Activated naive CD8-positive, alpha-beta T cell (primary cell): Measurements from ENCODE around the gene FURIN.
A peak's percentile ranks its signal among the peaks of the same experiment; 100 is the strongest.
"Not testable (repeated sequence)": the region's sequence is repeated elsewhere in the genome, so short reads cannot be mapped to it uniquely, and the experiment has no call there.

Source experiments
- H3K27ac Mint-ChIP-seq: one replicate; pipeline ENCODE4 v1.8.0; 2021; ENCODE audit warnings: mixed read lengths
- H3K27me3 Mint-ChIP-seq: one replicate; pipeline ENCODE4 v1.8.0; 2021; ENCODE audit warnings: mixed read lengths
- H3K36me3 Mint-ChIP-seq: one replicate; pipeline ENCODE4 v1.8.0; 2021; ENCODE audit warnings: mixed read lengths
- H3K4me1 Mint-ChIP-seq: one replicate; pipeline ENCODE4 v1.8.0; 2021; ENCODE audit warnings: low read depth, mixed read lengths
- H3K4me3 Mint-ChIP-seq: one replicate; pipeline ENCODE4 v1.8.0; 2021; ENCODE audit warnings: mild to moderate bottlenecking, mixed read lengths
- H3K9me3 Mint-ChIP-seq: one replicate; pipeline ENCODE4 v1.8.0; 2021; ENCODE audit warnings: low read depth, mixed read lengths

Gene FURIN

DNA sequence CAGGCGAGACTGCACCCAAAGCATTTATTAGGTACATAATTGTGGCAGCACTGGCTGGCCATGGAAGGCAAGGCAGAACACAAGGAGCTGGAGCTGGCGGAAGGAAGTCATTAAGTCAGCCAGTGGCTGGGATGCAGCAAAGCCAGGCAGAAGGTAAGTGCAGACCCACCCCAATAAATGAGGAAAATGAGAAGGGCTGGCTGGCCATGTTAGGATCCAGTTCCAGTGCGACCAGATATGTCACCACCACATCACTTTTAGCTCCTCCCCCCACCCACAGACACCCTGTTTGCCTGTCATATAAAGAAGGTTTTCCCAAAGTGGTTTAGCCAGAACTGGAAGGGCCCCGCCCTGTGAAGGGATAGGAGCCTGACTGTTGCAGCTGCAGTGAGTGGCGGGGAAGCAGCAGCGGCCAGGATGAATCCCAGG, at the start of gene FURIN:
Gene FURIN, plus strand, starts transcription at position 328 of the 429 bp plus-strand sequence. CDS start 7,153 bp downstream, outside the sequence.
- Mint-ChIP-seq H3K4me1 (peaks cover 43% of the 10 kb centered on the region), H3K9me3 (no peaks in the 10 kb centered on the region), H3K27me3 (no peaks in the 10 kb centered on the region), H3K4me3 (peak within 1 kb of the TSS; percentile 91), H3K36me3 (no peaks in the 10 kb centered on the region), H3K27ac (peak within 1 kb of the TSS; percentile 91)

DNA sequence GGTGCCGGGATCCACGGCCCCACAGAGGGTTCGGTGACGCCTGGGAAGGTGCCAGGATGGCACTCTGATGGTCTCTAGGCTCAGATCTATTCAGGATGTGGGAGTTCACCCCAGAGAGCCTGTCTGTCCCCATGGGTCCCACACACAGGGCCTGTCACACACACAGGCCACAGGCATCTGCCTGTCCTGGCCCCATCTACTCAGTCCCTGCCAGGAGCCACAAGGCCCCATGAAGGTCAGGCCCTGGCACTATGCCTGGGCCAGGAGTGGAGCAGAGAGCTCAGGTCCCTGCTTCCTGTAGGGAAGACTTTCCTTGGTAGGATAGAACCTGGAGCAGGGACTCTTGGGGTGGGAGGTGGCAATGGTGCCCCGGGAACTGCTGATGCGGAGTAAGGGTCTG, 49.0 kb upstream of the FURIN start:
- H3K36me3 Mint-ChIP-seq, result no peaks in the 10 kb centered on the region
- no peak overlapping the region for H3K27ac Mint-ChIP-seq
- no peaks in the 10 kb centered on the region for H3K9me3 Mint-ChIP-seq
- H3K4me1 Mint-ChIP-seq, result peaks cover 29% of the 10 kb centered on the region
- no peaks in the 10 kb centered on the region for H3K27me3 Mint-ChIP-seq
- no peak overlapping the region for H3K4me3 Mint-ChIP-seq

DNA sequence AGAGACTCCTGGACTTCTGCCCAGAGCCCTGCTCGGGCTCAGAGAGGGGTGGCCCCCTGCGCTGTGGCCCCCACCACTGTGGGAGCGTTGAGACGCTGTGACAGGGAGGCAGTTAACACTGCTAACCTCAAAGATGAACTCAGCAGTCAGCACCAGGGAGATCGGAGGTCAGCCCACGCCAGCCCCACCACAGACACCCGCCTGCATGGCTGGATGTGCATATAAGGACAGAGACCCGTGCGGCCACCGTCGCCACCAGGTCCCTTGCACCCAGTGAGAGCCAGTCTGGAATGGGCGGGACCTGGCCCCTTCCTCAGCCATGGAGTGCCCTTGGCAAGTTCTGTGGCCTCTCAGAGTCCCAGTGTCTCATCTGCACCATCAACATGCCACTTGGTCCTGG, 48.5 kb upstream of the FURIN start:
- no peaks in the 10 kb centered on the region for H3K9me3 Mint-ChIP-seq
- peaks cover 27% of the 10 kb centered on the region for H3K4me1 Mint-ChIP-seq
- H3K27me3 Mint-ChIP-seq, result no peaks in the 10 kb centered on the region
- no peak overlapping the region for H3K4me3 Mint-ChIP-seq
- H3K27ac Mint-ChIP-seq, result no peak overlapping the region
- no peaks in the 10 kb centered on the region for H3K36me3 Mint-ChIP-seq

DNA sequence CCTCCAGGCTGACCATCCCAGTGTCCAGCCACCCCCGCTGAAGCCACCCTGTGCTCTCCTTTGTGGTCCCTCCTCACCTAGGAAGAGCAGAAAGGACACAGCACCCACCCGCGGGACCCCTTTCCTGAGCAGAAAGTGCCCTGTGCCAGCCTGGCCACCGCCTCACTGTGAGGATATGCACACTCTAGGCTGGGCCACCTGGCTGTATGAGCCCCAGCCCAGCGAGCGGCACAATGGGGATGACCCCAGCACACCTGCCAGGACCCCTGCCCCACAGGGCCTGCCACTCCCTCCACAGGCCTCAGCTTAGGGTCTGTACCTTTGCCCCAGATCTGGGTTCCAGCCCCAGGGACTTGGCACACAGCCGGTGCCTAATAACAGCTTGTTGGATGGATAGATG, 47.9 kb upstream of the FURIN start:
- Mint-ChIP-seq H3K27me3 (no peaks in the 10 kb centered on the region), H3K36me3 (no peaks in the 10 kb centered on the region), H3K4me1 (peaks cover 21% of the 10 kb centered on the region), H3K27ac (no peak overlapping the region), H3K9me3 (no peaks in the 10 kb centered on the region), H3K4me3 (no peak overlapping the region)

DNA sequence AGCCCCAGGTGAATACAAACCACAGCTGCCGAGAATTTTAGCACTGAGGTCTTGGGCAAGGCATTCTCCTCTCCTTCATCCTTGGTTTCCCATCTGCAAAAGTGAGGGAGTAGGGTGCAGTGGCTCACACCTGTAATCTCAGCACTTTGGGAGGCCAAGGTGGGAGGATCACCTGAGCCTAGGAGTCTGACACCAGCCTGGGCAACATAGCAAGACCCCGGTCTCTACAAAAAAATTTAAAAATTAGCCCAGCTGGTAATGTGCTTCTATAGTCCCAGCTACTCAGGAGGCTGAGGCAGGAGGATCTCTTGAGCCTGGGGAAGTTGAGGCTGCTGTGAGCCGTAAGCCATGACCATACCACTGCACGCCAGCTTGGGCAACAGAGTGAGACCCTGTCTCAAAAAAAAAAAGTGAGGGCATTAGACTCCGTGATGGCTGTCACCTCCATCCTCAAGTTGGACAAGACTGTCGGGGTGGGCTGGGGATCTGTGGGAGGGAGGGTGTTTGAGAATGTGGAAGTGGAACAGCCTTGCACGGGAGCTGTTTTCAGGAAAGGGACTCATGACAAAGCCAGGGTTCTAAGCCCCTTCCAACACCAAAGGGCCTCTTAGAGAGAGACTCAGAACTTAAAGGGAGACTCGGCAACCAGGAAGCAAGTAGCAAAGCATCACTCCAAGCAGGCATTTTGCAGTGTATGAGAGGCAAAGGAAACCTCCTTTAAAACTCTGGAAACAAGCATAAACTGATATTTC, 46.0 kb upstream of the FURIN start:
- Mint-ChIP-seq H3K9me3 (no peaks in the 10 kb centered on the region), H3K4me1 (peaks cover 10% of the 10 kb centered on the region), H3K36me3 (no peaks in the 10 kb centered on the region), H3K4me3 (no peak overlapping the region), H3K27ac (no peak overlapping the region), H3K27me3 (no peaks in the 10 kb centered on the region)

DNA sequence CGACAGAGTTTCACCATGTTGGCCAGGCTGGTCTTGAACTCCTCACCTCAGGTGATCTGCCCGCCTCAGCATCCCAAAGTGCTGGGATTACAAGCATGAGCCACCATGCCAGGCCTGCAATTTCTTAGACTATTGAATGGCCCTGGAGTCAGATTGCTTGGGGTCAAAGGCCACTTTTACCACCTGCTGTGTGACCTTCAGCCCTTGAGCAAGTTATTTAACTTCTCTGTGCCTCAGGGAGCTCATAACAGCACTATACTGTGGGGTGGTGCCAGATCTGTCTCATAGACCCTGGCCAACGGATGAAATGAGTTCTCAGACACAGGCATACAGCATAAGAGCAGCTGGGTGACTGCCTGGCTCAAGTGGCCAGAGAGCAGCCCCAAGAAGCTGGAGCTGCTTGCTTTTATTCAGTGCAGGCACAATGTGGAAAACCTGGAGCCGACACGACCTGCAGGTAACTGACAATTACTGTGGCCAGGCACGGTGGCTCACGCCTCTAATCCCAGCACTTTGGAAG, 44.9 kb upstream of the FURIN start:
- Mint-ChIP-seq H3K9me3 (no peaks in the 10 kb centered on the region), H3K4me3 (no peak overlapping the region), H3K27me3 (no peaks in the 10 kb centered on the region), H3K27ac (no peak overlapping the region), H3K36me3 (no peaks in the 10 kb centered on the region), H3K4me1 (peaks cover 3% of the 10 kb centered on the region)

DNA sequence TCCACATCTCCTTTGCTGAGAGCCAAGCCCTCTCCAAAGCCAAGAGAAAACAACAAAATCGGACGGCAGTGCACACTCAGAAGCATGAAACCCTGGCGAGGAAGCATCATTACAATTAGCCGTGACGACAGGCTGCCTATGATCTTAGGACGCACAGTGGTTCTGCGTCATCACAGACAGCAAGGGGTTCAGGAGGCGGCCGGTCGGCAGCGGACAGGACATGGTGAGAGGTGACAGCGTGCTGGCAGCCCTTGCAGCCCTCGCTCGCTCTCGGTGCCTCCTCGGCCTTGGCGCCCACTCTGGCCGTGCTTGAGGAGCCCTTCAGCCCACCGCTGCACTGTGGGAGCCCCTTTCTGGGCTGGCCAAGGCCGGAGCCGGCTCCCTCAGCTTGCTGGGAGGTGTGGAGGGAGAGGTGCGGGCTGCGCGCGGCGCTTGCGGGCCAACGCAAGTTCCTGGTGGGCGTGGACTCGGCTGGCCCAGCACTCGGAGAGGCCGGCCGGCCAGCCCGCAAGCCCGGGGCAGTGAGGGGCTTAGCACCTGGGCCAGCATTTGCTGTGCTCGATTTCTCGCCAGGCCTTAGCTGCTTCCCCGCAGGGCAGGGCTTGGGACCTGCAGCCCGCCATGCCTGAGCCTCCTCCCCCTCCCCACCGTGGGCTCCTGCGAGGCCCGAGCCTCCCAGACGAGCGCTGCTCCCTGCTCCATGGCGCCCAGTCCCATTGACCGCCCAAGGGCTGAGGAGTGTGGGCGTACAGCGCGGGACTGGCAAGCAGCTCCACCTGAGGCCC, 43.1 kb upstream of the FURIN start:
- H3K27me3 Mint-ChIP-seq, H3K9me3 Mint-ChIP-seq, H3K4me3 Mint-ChIP-seq, H3K36me3 Mint-ChIP-seq: not testable (repeated sequence)
- peak overlapping the region; percentile 46 for H3K27ac Mint-ChIP-seq
- peaks cover 11% of the 10 kb centered on the region for H3K4me1 Mint-ChIP-seq

DNA sequence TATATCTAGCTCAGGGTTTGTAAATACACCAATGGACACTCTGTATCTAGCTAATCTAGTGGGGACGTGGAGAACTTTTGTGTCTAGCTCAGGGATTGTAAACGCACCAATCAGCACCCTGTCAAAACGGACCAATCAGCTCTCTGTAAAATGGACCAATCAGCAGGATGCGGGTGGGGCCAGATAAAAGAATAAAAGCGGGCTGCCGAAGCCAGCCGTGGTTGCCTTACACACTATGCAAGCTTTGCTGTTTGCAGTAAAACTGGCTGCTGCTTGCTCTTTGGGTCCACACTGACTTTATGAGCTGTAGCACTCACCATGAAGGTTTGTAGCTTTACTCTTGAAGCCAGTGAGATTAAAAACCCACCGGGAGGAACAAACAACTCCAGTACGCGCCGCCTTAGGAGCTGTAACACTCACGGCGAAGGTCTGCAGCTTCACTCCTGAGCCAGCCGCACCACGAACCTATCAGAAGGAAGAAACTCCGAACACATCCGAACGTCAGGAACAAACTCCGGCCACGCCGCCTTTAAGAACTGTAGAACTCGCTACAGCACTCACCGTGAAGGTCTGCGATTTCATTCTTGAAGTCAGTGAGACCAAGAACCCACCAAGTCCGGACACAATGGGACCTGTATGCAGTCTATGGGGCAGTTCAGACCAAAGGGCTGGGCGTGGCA, 42.0 kb upstream of the FURIN start:
- H3K9me3 Mint-ChIP-seq, H3K27me3 Mint-ChIP-seq, H3K4me3 Mint-ChIP-seq, H3K27ac Mint-ChIP-seq, H3K36me3 Mint-ChIP-seq: not testable (repeated sequence)
- peaks cover 18% of the 10 kb centered on the region for H3K4me1 Mint-ChIP-seq

DNA sequence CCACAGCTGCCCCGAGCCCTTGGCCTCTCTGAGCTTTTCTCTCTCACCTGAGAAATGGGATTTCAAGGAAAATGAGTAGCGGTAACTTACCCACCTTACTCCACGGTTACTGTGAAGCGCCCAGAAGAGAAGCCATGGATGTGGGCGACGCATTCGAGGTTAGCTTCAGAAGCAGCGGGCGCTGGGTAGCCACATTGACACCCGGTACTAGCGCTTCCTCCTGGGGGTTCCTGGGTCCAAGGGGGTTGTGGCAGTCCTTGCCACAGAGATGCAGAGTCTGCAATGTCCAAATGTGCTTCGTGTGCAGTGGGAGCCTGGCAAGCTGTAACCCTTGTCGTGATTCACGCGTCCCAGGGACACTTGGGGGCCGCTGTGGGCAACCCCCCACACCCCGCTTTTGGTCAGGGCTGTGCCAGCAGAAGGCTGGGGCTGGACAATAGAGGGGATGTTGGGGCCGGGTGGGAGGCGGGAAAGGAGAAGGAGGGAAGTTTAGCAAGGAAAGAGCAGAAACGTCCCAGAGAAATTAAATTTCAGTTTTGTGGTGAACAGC, 41.4 kb upstream of the FURIN start:
- no peaks in the 10 kb centered on the region for H3K27me3 Mint-ChIP-seq
- H3K27ac Mint-ChIP-seq, result no peak overlapping the region
- H3K4me3 Mint-ChIP-seq, result no peak overlapping the region
- no peaks in the 10 kb centered on the region for H3K36me3 Mint-ChIP-seq
- H3K4me1 Mint-ChIP-seq, result peaks cover 18% of the 10 kb centered on the region
- H3K9me3 Mint-ChIP-seq, result no peaks in the 10 kb centered on the region

DNA sequence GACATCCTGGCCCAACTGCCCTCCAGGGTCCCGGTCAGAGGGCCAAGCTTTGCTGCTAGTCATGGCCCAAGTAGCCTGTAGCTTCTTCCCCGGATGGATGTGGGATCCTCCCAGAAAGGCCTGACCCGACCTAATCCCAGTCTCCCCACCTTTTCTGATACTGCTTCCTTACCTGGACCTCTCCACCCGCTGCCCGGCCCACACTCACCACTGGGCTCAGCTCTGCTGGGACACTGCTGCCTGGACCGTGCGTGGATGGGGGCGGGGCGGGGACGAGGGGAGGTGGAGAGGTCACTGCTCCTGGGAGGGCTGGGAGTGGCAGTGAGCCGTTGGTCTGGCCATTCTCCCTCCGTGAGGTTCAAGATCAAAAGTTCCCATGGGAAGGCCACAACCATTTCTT, 40.3 kb upstream of the FURIN start:
- no peaks in the 10 kb centered on the region for H3K36me3 Mint-ChIP-seq
- H3K9me3 Mint-ChIP-seq, result no peaks in the 10 kb centered on the region
- H3K27me3 Mint-ChIP-seq, result no peaks in the 10 kb centered on the region
- no peak overlapping the region for H3K4me3 Mint-ChIP-seq
- no peak overlapping the region for H3K27ac Mint-ChIP-seq
- H3K4me1 Mint-ChIP-seq, result peaks cover 18% of the 10 kb centered on the region

DNA sequence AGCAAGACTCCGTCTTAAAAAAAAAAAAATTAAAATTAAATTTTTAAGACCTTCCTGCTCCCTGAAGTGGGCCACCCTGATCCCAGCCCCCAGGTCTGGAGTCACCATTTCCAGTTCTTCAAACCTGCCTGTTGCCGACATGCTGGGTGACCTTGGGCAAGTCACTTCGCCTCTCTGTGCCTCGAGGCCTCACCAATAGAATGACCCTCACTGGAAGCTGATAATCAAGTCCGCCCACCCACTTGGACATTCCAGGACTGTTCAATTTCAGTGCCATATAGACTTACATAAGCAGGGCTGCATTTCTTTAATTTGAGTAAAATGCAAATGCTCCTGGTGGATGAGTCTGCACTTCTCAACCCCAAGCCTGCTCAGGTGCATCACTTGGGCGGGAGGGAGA, 39.3 kb upstream of the FURIN start:
- no peak overlapping the region for H3K27ac Mint-ChIP-seq
- no peaks in the 10 kb centered on the region for H3K9me3 Mint-ChIP-seq
- H3K27me3 Mint-ChIP-seq, result no peaks in the 10 kb centered on the region
- peak overlapping the region; percentile 20 for H3K4me3 Mint-ChIP-seq
- peaks cover 21% of the 10 kb centered on the region for H3K4me1 Mint-ChIP-seq
- H3K36me3 Mint-ChIP-seq, result no peaks in the 10 kb centered on the region

DNA sequence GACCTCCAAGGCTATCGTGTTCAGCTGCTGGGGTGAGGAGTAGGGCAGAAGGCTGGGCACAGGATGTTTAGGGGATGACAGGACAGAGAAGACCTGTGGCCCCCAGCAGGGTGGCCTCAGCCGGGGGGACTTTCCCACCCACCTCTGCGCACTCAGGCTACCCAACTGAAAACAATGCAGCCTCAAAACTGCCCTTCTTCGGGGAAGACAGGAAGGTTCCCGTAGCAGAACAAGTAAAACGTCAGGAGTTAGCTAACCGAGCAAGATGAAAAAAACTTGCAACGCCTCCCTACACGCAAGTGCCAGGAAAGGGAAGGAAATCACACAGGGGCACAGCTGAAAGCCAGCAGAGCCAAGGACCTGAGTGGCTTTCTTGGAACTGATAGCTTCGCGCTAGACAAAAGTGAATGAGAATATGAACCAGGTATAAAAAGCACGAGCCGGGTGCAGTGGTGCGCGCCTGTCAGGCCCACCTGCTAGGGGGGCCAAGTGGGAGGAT, 38.4 kb upstream of the FURIN start:
- H3K27me3 Mint-ChIP-seq, result no peaks in the 10 kb centered on the region
- H3K4me1 Mint-ChIP-seq, result peaks cover 22% of the 10 kb centered on the region
- peak overlapping the region; percentile 87 for H3K27ac Mint-ChIP-seq
- H3K4me3 Mint-ChIP-seq, result peak overlapping the region; percentile 51
- H3K9me3 Mint-ChIP-seq, result no peaks in the 10 kb centered on the region
- H3K36me3 Mint-ChIP-seq, result no peaks in the 10 kb centered on the region

DNA sequence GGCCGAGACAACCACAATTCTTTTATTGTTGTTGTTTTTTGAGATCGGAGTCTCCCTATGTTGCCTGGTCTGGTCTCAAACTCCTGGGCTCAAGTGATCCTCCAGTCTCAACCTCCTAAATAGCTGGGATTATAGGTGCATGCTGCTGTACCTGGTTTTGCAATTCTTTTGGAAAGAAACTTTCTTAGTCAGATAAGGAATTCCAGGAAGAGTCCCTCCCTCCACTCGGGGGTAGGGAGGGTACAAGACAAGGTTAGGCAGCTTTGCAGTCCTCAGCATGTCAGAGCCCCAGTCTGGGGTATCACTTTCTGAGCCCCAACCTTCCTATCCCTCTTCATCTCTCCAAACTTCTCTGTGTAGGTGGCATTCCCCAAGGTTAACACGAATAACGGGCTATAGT, 33.8 kb upstream of the FURIN start:
- H3K4me3 Mint-ChIP-seq, result no peak overlapping the region
- H3K27ac Mint-ChIP-seq, result no peak overlapping the region
- no peaks in the 10 kb centered on the region for H3K9me3 Mint-ChIP-seq
- peaks cover 46% of the 10 kb centered on the region for H3K4me1 Mint-ChIP-seq
- H3K36me3 Mint-ChIP-seq, result no peaks in the 10 kb centered on the region
- H3K27me3 Mint-ChIP-seq, result no peaks in the 10 kb centered on the region

DNA sequence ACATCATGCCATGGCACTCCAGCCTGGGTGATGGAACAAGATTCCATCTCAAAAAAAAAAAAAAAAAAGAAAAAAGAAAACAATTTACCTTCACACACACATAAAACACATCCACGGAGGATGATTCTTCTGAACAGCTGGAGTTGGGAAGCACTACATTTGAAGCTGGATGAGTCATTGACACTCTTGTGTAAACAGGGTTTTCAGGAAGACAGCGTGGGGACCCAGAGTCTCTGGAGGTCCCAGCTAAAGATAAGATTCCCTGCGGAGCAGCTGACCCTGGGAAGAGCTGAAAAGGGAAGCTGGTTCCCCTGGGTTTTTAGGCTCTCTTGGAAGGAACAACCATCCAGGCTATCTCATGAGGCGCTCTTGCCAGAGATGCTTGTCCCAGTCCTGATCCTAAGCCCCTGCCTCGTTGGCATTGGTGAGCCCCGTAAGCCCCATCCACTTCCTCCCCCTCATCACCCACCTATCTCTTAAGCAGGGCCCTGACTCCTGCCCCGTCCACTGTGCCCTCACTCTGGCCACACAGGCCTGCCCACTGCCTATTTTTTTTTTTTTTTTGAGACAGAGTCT, 32.0 kb upstream of the FURIN start:
- H3K27me3 Mint-ChIP-seq, result no peaks in the 10 kb centered on the region
- H3K9me3 Mint-ChIP-seq, result no peaks in the 10 kb centered on the region
- no peak overlapping the region for H3K27ac Mint-ChIP-seq
- H3K36me3 Mint-ChIP-seq, result no peaks in the 10 kb centered on the region
- no peak overlapping the region for H3K4me3 Mint-ChIP-seq
- H3K4me1 Mint-ChIP-seq, result peaks cover 36% of the 10 kb centered on the region
